ENCODE results near the gene RAB7A.

- TF ChIP-seq CTCF (IDR thresholded peaks at IDR 0.05) (no peak), POLR2A (IDR thresholded peaks at IDR 0.05) (no peak), POLR2AphosphoS5 (IDR thresholded peaks at IDR 0.05; ENCODE audit: insufficient read depth in 1 of 2, low read depth in 1 of 2) (no peak)
These were observed 58.2 kb downstream of the RAB7A start for GRCh38 chr3:128784232-128784631.
